Suprapubic skin (tissue), 3 donors: ENCODE measurements around the gene NRG3.

ENCODE experiments used
- EP300 ChIP-seq: sonication (generic); formaldehyde crosslinking; IDR thresholded peaks from one replicate; pipeline ENCODE4 v1.6.1; 2017; ENCODE audit warnings: antibody characterized with exemption
- POLR2A ChIP-seq, 2 donors: fragments of 450-650 bp; IDR thresholded peaks; one replicate each; pipeline ENCODE4 v1.6.1; 2017; ENCODE audit warnings: antibody characterized with exemption in 2 of 2, mild to moderate bottlenecking in 2 of 2, moderate library complexity in 2 of 2
- TF ChIP-seq, protein P1 (sequence below), 2 donors: fragments of 200-600 bp in 1 of 2; fragments of 450-650 bp in 1 of 2; sonication (generic) in 1 of 2; IDR thresholded peaks; one replicate each; pipeline ENCODE4 v1.5.1; 2016 to 2019; ENCODE audit warnings: antibody characterized with exemption in 2 of 2, mild to moderate bottlenecking in 1 of 2, moderate library complexity in 1 of 2

DNA sequence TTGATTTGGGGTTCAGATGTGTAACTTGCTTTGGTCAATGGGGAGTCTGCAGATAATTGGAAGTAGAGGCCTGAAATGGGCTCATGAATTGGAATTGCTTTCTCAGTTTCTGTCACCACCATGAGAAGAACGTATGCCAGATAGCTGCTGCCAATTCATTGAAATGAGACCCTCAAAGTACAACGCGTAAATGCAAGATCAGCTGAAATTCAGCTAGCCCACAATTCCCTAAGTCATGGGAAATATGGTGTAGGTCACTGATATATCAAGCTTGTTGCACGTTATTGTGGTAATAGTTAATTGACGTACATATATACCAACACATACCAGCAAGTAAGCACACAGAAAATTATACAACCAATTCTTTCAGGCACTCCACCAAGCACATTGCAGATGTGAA lies 520.0 kb downstream of the NRG3 start:
- TF ChIP-seq, protein P1, sequence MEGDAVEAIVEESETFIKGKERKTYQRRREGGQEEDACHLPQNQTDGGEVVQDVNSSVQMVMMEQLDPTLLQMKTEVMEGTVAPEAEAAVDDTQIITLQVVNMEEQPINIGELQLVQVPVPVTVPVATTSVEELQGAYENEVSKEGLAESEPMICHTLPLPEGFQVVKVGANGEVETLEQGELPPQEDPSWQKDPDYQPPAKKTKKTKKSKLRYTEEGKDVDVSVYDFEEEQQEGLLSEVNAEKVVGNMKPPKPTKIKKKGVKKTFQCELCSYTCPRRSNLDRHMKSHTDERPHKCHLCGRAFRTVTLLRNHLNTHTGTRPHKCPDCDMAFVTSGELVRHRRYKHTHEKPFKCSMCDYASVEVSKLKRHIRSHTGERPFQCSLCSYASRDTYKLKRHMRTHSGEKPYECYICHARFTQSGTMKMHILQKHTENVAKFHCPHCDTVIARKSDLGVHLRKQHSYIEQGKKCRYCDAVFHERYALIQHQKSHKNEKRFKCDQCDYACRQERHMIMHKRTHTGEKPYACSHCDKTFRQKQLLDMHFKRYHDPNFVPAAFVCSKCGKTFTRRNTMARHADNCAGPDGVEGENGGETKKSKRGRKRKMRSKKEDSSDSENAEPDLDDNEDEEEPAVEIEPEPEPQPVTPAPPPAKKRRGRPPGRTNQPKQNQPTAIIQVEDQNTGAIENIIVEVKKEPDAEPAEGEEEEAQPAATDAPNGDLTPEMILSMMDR (IDR thresholded peaks at IDR 0.05), result no peak
- no peak for TF ChIP-seq EP300
- TF ChIP-seq POLR2A (IDR thresholded peaks at IDR 0.05), result no peak
